GM12801 (cell line): ENCODE measurements around the gene LYST.

Experiments used
- CTCF ChIP-seq: IDR thresholded peaks from one replicate; pipeline ENCODE4 v1.5.1; 2011; ENCODE audit warnings: control low read depth; ENCODE audit not compliant: insufficient read length; ENCODE audit errors: extremely low read depth

LYST gene

GRCh38 chr1:235659186-235659771 is 207.4 kb downstream of the LYST start:
- TF ChIP-seq CTCF, result no peak

GRCh38 chr1:235657747-235658526 is 208.8 kb downstream of the LYST start:
- no peak for TF ChIP-seq CTCF

GRCh38 chr1:235657269-235657668 is 209.4 kb downstream of the LYST start:
- no peak for TF ChIP-seq CTCF

- TF ChIP-seq CTCF, result no peak
These were observed 214.3 kb downstream of the LYST start for GRCh38 chr1:235652364-235652763.

GRCh38 chr1:235651170-235651806 is 215.4 kb downstream of the LYST start:
- no peak for TF ChIP-seq CTCF

GRCh38 chr1:235650341-235651169 is 216.2 kb downstream of the LYST start:
- TF ChIP-seq CTCF, result no peak
